ENCODE results near the gene RHOJ. TPM values are rescaled to one million over a fixed set of nuclear protein-coding genes. Genes with fewer than 3 reads are reported as not detected.

Gene RHOJ
- total RNA-seq, 1 experiment from 2014 or later: not detected

DNA sequence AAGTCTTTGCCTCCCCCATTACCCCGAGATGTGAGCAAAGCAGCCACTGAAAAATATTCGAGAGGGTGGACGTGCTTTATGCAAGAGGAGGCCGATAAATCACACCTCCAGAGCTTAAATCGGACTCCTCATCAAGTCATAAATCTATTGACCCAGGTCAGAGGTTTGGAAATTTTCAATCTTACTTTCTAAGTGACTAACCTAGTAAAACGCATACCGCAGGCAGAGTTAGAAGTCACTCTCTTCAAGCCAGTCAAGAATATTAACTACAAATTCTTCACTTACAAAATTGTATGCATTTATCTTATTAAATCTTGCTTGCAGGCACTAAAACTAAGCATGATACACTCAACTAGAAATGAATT, 79.6 kb downstream of the RHOJ start:
- H3K9me3 Mint-ChIP-seq (ENCODE audit: unreplicated experiment): no peaks in the 10 kb centered on the region
- BruUV-seq (replicated peaks): no TSS peak

DNA sequence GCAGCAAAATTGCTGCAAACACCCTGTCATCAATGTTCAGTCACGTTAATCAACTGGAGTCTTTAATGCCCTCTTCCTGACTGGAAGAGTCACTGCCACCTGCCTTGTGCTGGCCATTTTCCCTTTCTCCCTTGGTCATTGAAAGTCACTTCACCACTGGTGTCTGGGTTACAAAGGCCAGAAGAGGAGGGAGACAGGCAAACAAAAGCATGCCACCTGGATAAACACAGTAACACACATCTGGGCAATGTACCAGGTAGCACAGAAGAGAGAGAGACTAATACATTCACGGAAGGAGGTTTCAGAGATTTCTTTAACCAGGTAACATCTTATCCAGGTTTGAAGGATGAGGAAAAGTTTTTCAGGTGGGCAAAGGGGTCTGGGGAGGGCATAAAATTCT, 81.8 kb downstream of the RHOJ start:
- DNase-seq: no peak
- ChIA-PET CTCF (no interaction called here), POLR2A (no interaction called here)
- H3K4me3 Mint-ChIP-seq (ENCODE audit: unreplicated experiment): no peak overlapping the region
- no TSS peak for BruUV-seq (replicated peaks)
- intact Hi-C loops (cut with micrococcal nuclease; ENCODE audit: unreplicated experiment): no loop called here
- H3K4me1 ChIP-seq: no peaks in the 10 kb centered on the region
- H3K36me3 ChIP-seq (ENCODE audit: control insufficient read depth, insufficient read depth, low read length): no peaks in the 10 kb centered on the region
- H3K4me3 ChIP-seq (ENCODE audit: low read depth, low read length): no peak overlapping the region
- no peaks in the 10 kb centered on the region for H3K9me3 Mint-ChIP-seq (ENCODE audit: unreplicated experiment)
- no peaks in the 10 kb centered on the region; the same call in none of the 2 replicates for H3K27me3 ChIP-seq (replicated peaks; ENCODE audit: control insufficient read depth, insufficient read depth, low read length)
- H3K27ac Mint-ChIP-seq (ENCODE audit: unreplicated experiment): no peak overlapping the region
- no peaks in the 10 kb centered on the region for H3K27me3 Mint-ChIP-seq (ENCODE audit: insufficient read depth, unreplicated experiment)
- H3K36me3 Mint-ChIP-seq (ENCODE audit: insufficient read depth, unreplicated experiment): no peaks in the 10 kb centered on the region
- TF ChIP-seq, protein P1, sequence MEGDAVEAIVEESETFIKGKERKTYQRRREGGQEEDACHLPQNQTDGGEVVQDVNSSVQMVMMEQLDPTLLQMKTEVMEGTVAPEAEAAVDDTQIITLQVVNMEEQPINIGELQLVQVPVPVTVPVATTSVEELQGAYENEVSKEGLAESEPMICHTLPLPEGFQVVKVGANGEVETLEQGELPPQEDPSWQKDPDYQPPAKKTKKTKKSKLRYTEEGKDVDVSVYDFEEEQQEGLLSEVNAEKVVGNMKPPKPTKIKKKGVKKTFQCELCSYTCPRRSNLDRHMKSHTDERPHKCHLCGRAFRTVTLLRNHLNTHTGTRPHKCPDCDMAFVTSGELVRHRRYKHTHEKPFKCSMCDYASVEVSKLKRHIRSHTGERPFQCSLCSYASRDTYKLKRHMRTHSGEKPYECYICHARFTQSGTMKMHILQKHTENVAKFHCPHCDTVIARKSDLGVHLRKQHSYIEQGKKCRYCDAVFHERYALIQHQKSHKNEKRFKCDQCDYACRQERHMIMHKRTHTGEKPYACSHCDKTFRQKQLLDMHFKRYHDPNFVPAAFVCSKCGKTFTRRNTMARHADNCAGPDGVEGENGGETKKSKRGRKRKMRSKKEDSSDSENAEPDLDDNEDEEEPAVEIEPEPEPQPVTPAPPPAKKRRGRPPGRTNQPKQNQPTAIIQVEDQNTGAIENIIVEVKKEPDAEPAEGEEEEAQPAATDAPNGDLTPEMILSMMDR (IDR thresholded peaks at IDR 0.05; ENCODE audit: insufficient read depth in 1 of 2, low read depth in 1 of 2, low read length in 1 of 2, severe bottlenecking in 1 of 2, unreplicated experiment in 1 of 2): no peak
- H3K9me3 ChIP-seq: no peaks in the 10 kb centered on the region
- no peaks in the 10 kb centered on the region for H3K4me1 Mint-ChIP-seq (ENCODE audit: low read depth, unreplicated experiment)

More for the DNA sequence above, 79.6 kb downstream of the RHOJ start:
- ChIA-PET POLR2A (no interaction called here), CTCF (no interaction called here)
- H3K4me3 ChIP-seq (ENCODE audit: low read depth, low read length): no peak overlapping the region
- H3K4me1 ChIP-seq: no peaks in the 10 kb centered on the region
- H3K36me3 Mint-ChIP-seq (ENCODE audit: insufficient read depth, unreplicated experiment): no peaks in the 10 kb centered on the region
- no peak for DNase-seq
- no peak overlapping the region for H3K27ac Mint-ChIP-seq (ENCODE audit: unreplicated experiment)
- H3K27me3 ChIP-seq (replicated peaks; ENCODE audit: control insufficient read depth, insufficient read depth, low read length): no peaks in the 10 kb centered on the region; the same call in 1 of the 2 replicates
- no peak overlapping the region for H3K4me3 Mint-ChIP-seq (ENCODE audit: unreplicated experiment)
- no peaks in the 10 kb centered on the region for H3K36me3 ChIP-seq (ENCODE audit: control insufficient read depth, insufficient read depth, low read length)
- TF ChIP-seq, protein P1 (IDR thresholded peaks at IDR 0.05; ENCODE audit: insufficient read depth in 1 of 2, low read depth in 1 of 2, low read length in 1 of 2, severe bottlenecking in 1 of 2, unreplicated experiment in 1 of 2): no peak
- no peaks in the 10 kb centered on the region for H3K9me3 ChIP-seq
- no peaks in the 10 kb centered on the region for H3K27me3 Mint-ChIP-seq (ENCODE audit: insufficient read depth, unreplicated experiment)
- intact Hi-C loops (cut with micrococcal nuclease; ENCODE audit: unreplicated experiment): no loop called here
- no peaks in the 10 kb centered on the region for H3K4me1 Mint-ChIP-seq (ENCODE audit: low read depth, unreplicated experiment)

DNA sequence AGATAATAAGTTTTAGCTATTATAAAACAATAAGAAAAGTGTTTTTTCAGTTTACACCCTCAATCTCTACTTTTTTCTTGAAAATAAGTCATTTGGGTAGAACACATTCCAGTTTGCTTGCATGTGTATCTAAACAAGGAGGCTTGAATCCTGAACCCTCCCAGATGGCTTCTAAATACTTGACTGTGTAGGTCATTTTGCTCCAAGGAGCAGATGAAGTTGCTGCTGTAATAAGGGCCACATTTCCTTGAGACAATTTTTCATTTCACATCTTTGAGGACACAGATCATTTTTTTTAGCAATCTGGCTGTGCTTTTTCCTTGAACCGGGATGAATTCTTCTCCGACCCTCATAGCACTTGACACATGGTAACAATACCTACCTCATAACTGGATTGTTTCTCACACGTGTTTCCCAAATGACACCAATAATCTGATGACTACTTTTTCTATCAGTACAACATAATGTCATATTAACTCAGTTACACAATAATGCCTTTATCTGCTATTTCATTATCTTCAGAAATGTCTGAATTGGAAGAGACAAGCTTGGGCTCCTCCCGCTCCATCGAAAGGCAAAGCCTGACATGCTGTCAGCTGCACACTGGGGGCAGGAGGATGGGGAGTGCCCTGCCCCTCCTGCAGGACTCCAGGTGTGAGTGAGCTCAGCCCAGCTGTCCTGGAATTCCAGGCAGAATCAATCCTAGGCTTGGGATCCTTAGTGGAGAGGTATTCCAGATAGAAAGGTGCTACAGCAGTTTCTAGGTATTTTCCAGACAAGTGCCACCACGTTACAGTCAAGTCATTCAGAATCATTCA, 83.6 kb downstream of the RHOJ start:
- Histone ChIP-seq H3K4me1 (no peaks in the 10 kb centered on the region), H3K27me3 (replicated peaks; ENCODE audit: control insufficient read depth, insufficient read depth, low read length) (no peaks in the 10 kb centered on the region; the same call in none of the 2 replicates), H3K9me3 (no peaks in the 10 kb centered on the region), H3K36me3 (ENCODE audit: control insufficient read depth, insufficient read depth, low read length) (no peaks in the 10 kb centered on the region), H3K4me3 (ENCODE audit: low read depth, low read length) (no peak overlapping the region)
- no TSS peak for BruUV-seq (replicated peaks)
- Mint-ChIP-seq H3K4me1 (ENCODE audit: low read depth, unreplicated experiment) (no peaks in the 10 kb centered on the region), H3K36me3 (ENCODE audit: insufficient read depth, unreplicated experiment) (no peaks in the 10 kb centered on the region), H3K4me3 (ENCODE audit: unreplicated experiment) (no peak overlapping the region), H3K9me3 (ENCODE audit: unreplicated experiment) (no peaks in the 10 kb centered on the region), H3K27ac (ENCODE audit: unreplicated experiment) (no peak overlapping the region), H3K27me3 (ENCODE audit: insufficient read depth, unreplicated experiment) (peaks cover 2% of the 10 kb centered on the region)
- TF ChIP-seq, protein P1 (IDR thresholded peaks at IDR 0.05; ENCODE audit: insufficient read depth in 1 of 2, low read depth in 1 of 2, low read length in 1 of 2, severe bottlenecking in 1 of 2, unreplicated experiment in 1 of 2): no peak
- CTCF ChIA-PET: interaction anchor here (0.7 kb wide), 1 partner anchor 116 kb away, joined by 3 read pairs; no protein-coding TSS in a partner anchor
- intact Hi-C loops (cut with micrococcal nuclease; ENCODE audit: unreplicated experiment): no loop called here
- DNase-seq: no peak
- POLR2A ChIA-PET: no interaction called here

All from Caco-2 (cell line).